ENCODE measurements around the gene SHLD1.

Gene SHLD1

GRCh38 chr20:5845681-5846615 lies 95.7 kb downstream of the SHLD1 start:
- Histone ChIP-seq H3K36me3 (no peaks in the 10 kb centered on the region), H3K27me3 (no peaks in the 10 kb centered on the region), H3K4me1 (ENCODE audit: control insufficient read depth in 1 of 2, insufficient read depth in 1 of 2, low read depth in 1 of 2, low read length in 1 of 2) (no peaks in the 10 kb centered on the region), H3K9me3 (no peaks in the 10 kb centered on the region), H3K4me3 (ENCODE audit: low read depth in 1 of 2, low read length in 1 of 2) (no peak overlapping the region), H3K27ac (no peak overlapping the region)
- no peak for TF ChIP-seq CTCF (IDR thresholded peaks at IDR 0.05)

GRCh38 chr20:5848711-5849505 lies 98.7 kb downstream of the SHLD1 start:
- Histone ChIP-seq H3K27me3 (no peaks in the 10 kb centered on the region), H3K36me3 (no peaks in the 10 kb centered on the region), H3K27ac (no peak overlapping the region), H3K4me1 (ENCODE audit: control insufficient read depth in 1 of 2, insufficient read depth in 1 of 2, low read depth in 1 of 2, low read length in 1 of 2) (peaks cover 6% of the 10 kb centered on the region in 2 experiments), H3K9me3 (no peaks in the 10 kb centered on the region), H3K4me3 (ENCODE audit: low read depth in 1 of 2, low read length in 1 of 2) (no peak overlapping the region)
- no peak for TF ChIP-seq CTCF (IDR thresholded peaks at IDR 0.05)

- peaks cover 28 to 29% of the 10 kb centered on the region in 2 experiments for H3K4me1 ChIP-seq (ENCODE audit: control insufficient read depth in 1 of 2, insufficient read depth in 1 of 2, low read depth in 1 of 2, low read length in 1 of 2)
- TF ChIP-seq CTCF (IDR thresholded peaks at IDR 0.05), result no peak
- H3K9me3 ChIP-seq, result no peaks in the 10 kb centered on the region
- no peaks in the 10 kb centered on the region for H3K27me3 ChIP-seq
- no peak overlapping the region for H3K4me3 ChIP-seq (ENCODE audit: low read depth in 1 of 2, low read length in 1 of 2)
- no peaks in the 10 kb centered on the region for H3K36me3 ChIP-seq
- peak overlapping the region; percentile 47 for H3K27ac ChIP-seq
These were observed 105.7 kb downstream of the SHLD1 start for GRCh38 chr20:5855939-5856338.

GRCh38 chr20:5859608-5860007 lies 109.4 kb downstream of the SHLD1 start:
- Histone ChIP-seq H3K27ac (no peak overlapping the region), H3K4me3 (ENCODE audit: low read depth in 1 of 2, low read length in 1 of 2) (no peak overlapping the region), H3K27me3 (no peaks in the 10 kb centered on the region), H3K4me1 (ENCODE audit: control insufficient read depth in 1 of 2, insufficient read depth in 1 of 2, low read depth in 1 of 2, low read length in 1 of 2) (peaks cover 58 to 59% of the 10 kb centered on the region in 2 experiments), H3K36me3 (no peaks in the 10 kb centered on the region), H3K9me3 (no peaks in the 10 kb centered on the region)
- TF ChIP-seq CTCF (IDR thresholded peaks at IDR 0.05), result no peak

DNA sequence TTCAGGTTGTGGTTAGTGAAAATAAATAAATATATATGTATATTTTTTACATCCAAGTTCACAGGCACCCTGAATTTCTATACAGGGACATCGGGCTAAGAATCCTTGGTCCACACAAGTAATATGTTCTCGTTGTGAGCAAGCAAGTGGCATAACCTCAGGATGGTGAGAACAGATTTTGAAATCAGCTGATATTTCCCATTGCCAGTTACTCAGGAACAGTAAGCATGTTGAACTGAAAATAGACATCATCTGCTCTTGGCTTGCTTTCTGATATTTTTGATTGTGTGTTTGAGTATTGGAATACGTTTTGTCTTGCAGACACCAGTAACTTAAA lies 112.5 kb downstream of the SHLD1 start:
- H3K9me3 ChIP-seq, result no peaks in the 10 kb centered on the region
- H3K27me3 ChIP-seq, result no peaks in the 10 kb centered on the region
- no peaks in the 10 kb centered on the region for H3K36me3 ChIP-seq
- peak overlapping the region; percentile 84 for H3K27ac ChIP-seq
- H3K4me3 ChIP-seq (ENCODE audit: low read depth in 1 of 2, low read length in 1 of 2), result peak overlapping the region; percentile 44 to 45
- H3K4me1 ChIP-seq (ENCODE audit: control insufficient read depth in 1 of 2, insufficient read depth in 1 of 2, low read depth in 1 of 2, low read length in 1 of 2), result peaks cover 49 to 50% of the 10 kb centered on the region in 2 experiments
- no peak for TF ChIP-seq CTCF (IDR thresholded peaks at IDR 0.05)
